ENCODE measurements around the gene TPCN1. TPM values are rescaled to one million over a fixed set of nuclear protein-coding genes. Genes with fewer than 3 reads are reported as not detected.

TPCN1 gene
- total and polyA plus RNA-seq, 2 donors from 2014 or later: 38.4 to 93.3 TPM

DNA sequence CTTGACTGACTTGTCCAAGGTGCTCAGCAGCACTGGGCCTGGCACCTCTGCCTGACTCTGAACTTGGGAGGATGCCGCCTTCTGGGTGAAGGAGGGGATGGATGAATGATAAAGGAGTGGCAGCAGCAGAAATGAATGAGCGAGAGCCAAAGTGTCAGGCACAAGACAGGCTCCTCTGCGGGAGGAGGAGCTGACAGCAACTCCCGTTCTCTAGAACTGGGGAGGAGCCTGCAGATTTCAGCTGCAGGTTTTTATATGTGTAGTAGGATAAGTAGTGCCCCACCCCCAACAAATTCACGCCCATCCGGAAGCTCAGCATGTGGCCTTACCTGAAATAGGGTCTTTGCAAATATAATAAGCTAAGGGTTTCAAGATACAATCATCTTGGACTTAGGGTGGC is 80.5 kb downstream of the TPCN1 start:
- no peak for FAIRE-seq

DNA sequence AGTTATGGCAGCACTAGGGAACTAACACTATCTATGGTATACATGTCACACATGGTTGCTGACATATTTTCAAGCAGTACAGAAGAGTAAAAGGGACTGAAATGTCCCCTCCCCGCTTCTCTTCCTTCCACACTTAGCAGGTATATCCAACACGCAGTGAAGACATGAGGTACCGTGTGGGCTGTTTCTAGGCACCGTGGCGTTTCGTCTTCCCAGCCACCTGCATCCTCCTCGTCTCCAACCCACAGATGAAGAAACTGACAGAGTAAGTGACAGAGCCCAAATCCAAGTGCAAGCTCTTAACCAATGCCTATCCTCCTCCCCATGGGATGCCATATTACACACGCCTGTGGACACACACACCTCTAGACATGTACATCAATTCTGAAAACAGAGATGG is 81.2 kb downstream of the TPCN1 start:
- Histone ChIP-seq H3K4me1 (ENCODE audit: control insufficient read depth in 2 of 3, insufficient read depth in 2 of 3, low read depth in 1 of 3, low read length in 3 of 3) (peaks cover 0 to 25% (median 20%) of the 10 kb centered on the region in 3 donors), H3K27ac (ENCODE audit: low read depth in 2 of 2, low read length in 2 of 2) (no peak overlapping the region), H3K9me3 (ENCODE audit: control insufficient read depth in 2 of 3, insufficient read depth in 1 of 3, low read length in 3 of 3) (no peaks in the 10 kb centered on the region), H3K36me3 (ENCODE audit: control insufficient read depth in 2 of 3, insufficient read depth in 3 of 3, low read length in 3 of 3) (peaks cover 0 to 10% (median 5%) of the 10 kb centered on the region in 3 donors), H3K4me3 (ENCODE audit: low read length in 3 of 3) (no peak overlapping the region), H3K27me3 (ENCODE audit: control insufficient read depth, insufficient read depth, low read length) (no peaks in the 10 kb centered on the region), H3K9ac (ENCODE audit: low read length in 3 of 3) (no peak overlapping the region)
- FAIRE-seq: no peak
- no peak for DNase-seq
- TF ChIP-seq, protein P1, sequence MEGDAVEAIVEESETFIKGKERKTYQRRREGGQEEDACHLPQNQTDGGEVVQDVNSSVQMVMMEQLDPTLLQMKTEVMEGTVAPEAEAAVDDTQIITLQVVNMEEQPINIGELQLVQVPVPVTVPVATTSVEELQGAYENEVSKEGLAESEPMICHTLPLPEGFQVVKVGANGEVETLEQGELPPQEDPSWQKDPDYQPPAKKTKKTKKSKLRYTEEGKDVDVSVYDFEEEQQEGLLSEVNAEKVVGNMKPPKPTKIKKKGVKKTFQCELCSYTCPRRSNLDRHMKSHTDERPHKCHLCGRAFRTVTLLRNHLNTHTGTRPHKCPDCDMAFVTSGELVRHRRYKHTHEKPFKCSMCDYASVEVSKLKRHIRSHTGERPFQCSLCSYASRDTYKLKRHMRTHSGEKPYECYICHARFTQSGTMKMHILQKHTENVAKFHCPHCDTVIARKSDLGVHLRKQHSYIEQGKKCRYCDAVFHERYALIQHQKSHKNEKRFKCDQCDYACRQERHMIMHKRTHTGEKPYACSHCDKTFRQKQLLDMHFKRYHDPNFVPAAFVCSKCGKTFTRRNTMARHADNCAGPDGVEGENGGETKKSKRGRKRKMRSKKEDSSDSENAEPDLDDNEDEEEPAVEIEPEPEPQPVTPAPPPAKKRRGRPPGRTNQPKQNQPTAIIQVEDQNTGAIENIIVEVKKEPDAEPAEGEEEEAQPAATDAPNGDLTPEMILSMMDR (IDR thresholded peaks at IDR 0.05; ENCODE audit: borderline replicate concordance, extremely low read depth, insufficient read depth): no peak
- intact Hi-C loops (cut with DNase I): no loop called here

More for the DNA sequence above, 80.5 kb downstream of the TPCN1 start:
- H3K9ac ChIP-seq (ENCODE audit: low read length in 3 of 3): no peak overlapping the region
- no peak overlapping the region for H3K4me3 ChIP-seq (ENCODE audit: low read length in 3 of 3)
- H3K9me3 ChIP-seq (ENCODE audit: control insufficient read depth in 2 of 3, insufficient read depth in 1 of 3, low read length in 3 of 3): no peaks in the 10 kb centered on the region
- no peak for DNase-seq
- peaks cover 0 to 10% (median 4%) of the 10 kb centered on the region in 3 donors for H3K36me3 ChIP-seq (ENCODE audit: control insufficient read depth in 2 of 3, insufficient read depth in 3 of 3, low read length in 3 of 3)
- peaks cover 0 to 29% (median 23%) of the 10 kb centered on the region in 3 donors for H3K4me1 ChIP-seq (ENCODE audit: control insufficient read depth in 2 of 3, insufficient read depth in 2 of 3, low read depth in 1 of 3, low read length in 3 of 3)
- TF ChIP-seq, protein P1 (IDR thresholded peaks at IDR 0.05; ENCODE audit: borderline replicate concordance, extremely low read depth, insufficient read depth): no peak
- intact Hi-C loops (cut with DNase I): no loop called here
- no peaks in the 10 kb centered on the region for H3K27me3 ChIP-seq (ENCODE audit: control insufficient read depth, insufficient read depth, low read length)
- no peak overlapping the region for H3K27ac ChIP-seq (ENCODE audit: low read depth in 2 of 2, low read length in 2 of 2)

DNA sequence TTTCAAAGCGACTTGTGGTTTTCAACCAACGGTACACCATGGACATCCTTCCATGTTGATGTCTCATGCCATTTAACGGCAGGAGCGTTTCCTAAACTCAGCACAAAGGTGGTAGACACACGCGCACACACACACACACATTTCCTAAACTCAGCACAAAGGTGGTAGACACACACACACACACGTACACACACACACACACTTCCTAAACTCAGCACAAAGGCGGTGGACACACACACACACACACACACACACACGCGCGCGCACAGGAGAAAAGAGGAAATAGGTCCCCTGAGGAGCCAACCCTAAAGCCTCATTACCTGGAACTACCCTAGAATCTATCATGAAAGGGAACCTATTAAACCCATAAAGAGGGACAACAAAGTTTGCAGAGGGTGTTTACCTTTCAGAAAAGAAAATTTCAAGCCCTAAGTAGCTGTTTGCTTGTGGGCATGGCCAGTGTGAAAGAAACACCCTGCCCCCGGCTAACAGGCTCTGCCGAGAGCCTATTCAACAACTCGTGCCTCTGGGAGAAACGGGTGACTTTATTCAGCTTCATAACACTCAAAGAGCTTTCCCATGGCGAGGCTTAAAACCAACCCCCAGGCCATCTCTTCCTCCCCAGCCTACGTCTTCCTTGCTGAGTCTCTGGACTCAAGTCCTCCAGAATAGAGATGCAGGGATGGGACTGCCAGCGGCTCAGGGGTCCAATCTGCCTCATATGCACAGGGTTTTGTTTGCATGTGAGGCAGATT is 81.8 kb downstream of the TPCN1 start:
- Histone ChIP-seq H3K27ac (ENCODE audit: low read depth in 2 of 2, low read length in 2 of 2) (no peak overlapping the region), H3K36me3 (ENCODE audit: control insufficient read depth in 2 of 3, insufficient read depth in 3 of 3, low read length in 3 of 3) (peaks cover 0 to 10% (median 6%) of the 10 kb centered on the region in 3 donors), H3K9me3 (ENCODE audit: control insufficient read depth in 2 of 3, insufficient read depth in 1 of 3, low read length in 3 of 3) (no peaks in the 10 kb centered on the region), H3K27me3 (ENCODE audit: control insufficient read depth, insufficient read depth, low read length) (no peaks in the 10 kb centered on the region), H3K4me3 (ENCODE audit: low read length in 3 of 3) (no peak overlapping the region), H3K9ac (ENCODE audit: low read length in 3 of 3) (no peak overlapping the region), H3K4me1 (ENCODE audit: control insufficient read depth in 2 of 3, insufficient read depth in 2 of 3, low read depth in 1 of 3, low read length in 3 of 3) (peaks cover 0 to 19% (median 14%) of the 10 kb centered on the region in 3 donors)
- TF ChIP-seq, protein P1 (IDR thresholded peaks at IDR 0.05; ENCODE audit: borderline replicate concordance, extremely low read depth, insufficient read depth): no peak
- no peak for DNase-seq
- intact Hi-C loops (cut with DNase I): no loop called here
- no peak for FAIRE-seq

Data from kidney (tissue), 14 donors.